ES-I3 (cell line): ENCODE data around the gene MEFV.
A peak's percentile ranks its signal among the peaks of the same experiment; 100 is the strongest.

ENCODE experiments used
- H3K36me3 ChIP-seq: 2 replicates; pipeline ENCODE4 v1.6.1; 2013; ENCODE audit warnings: mild to moderate bottlenecking, low read length, control low read depth, moderate library complexity; ENCODE audit not compliant: insufficient read depth
- H3K4me1 ChIP-seq: 2 replicates; pipeline ENCODE4 v1.6.1; 2013; ENCODE audit warnings: mild to moderate bottlenecking, control low read depth, low read length; ENCODE audit not compliant: insufficient read depth
- H3K9ac ChIP-seq: 2 replicates; pipeline ENCODE4 v1.6.1; 2013; ENCODE audit warnings: low read depth, mild to moderate bottlenecking, low read length, moderate library complexity
- H3K9me3 ChIP-seq: 2 replicates; pipeline ENCODE4 v1.6.1; 2013; ENCODE audit warnings: mild to moderate bottlenecking, low read length, moderate library complexity; ENCODE audit not compliant: control insufficient read depth, insufficient read depth

The MEFV gene

GRCh38 chr16:3256146-3256865 lies at the start of gene MEFV:
Gene MEFV, minus strand, starts transcription at chr16:3256633. Its CDS starts 46 bp downstream, at chr16:3256587.
- no peaks in the 10 kb centered on the region for H3K4me1 ChIP-seq
- no peaks in the 10 kb centered on the region for H3K9me3 ChIP-seq
- H3K9ac ChIP-seq = no peak within 1 kb of the TSS
- H3K36me3 ChIP-seq = no peaks in the 10 kb centered on the region

GRCh38 chr16:3306078-3306477 lies 49.6 kb upstream of the MEFV start:
- Histone ChIP-seq H3K4me1 (no peaks in the 10 kb centered on the region), H3K9me3 (peaks cover 30% of the 10 kb centered on the region), H3K9ac (peak overlapping the region; percentile 86; the same call in 1 of the 2 replicates), H3K36me3 (peaks cover 28% of the 10 kb centered on the region)

GRCh38 chr16:3305109-3306068 lies 49.0 kb upstream of the MEFV start, which contains the start of the genes TIGD7 and ZNF75A:
Gene TIGD7, minus strand, starts transcription at chr16:3305430. Its CDS starts 4,816 bp downstream, at chr16:3300614.
Gene ZNF75A, plus strand, starts transcription at chr16:3305497. Its CDS starts 2,932 bp downstream, at chr16:3308429.
- H3K4me1 ChIP-seq = no peaks in the 10 kb centered on the region
- peaks cover 24% of the 10 kb centered on the region for H3K9me3 ChIP-seq
- peak within 1 kb of the TSS; percentile 86 for H3K9ac ChIP-seq
- H3K36me3 ChIP-seq = peaks cover 21% of the 10 kb centered on the region

- Histone ChIP-seq H3K9ac (peak overlapping the region; percentile 86), H3K9me3 (peaks cover 29% of the 10 kb centered on the region), H3K4me1 (no peaks in the 10 kb centered on the region), H3K36me3 (peaks cover 13% of the 10 kb centered on the region)
These were observed 47.9 kb upstream of the MEFV start for GRCh38 chr16:3304370-3304769.

- Histone ChIP-seq H3K36me3 (peaks cover 10% of the 10 kb centered on the region), H3K4me1 (no peaks in the 10 kb centered on the region), H3K9me3 (peaks cover 12% of the 10 kb centered on the region), H3K9ac (no peak overlapping the region)
These were observed 39.4 kb upstream of the MEFV start for GRCh38 chr16:3295783-3296182.

GRCh38 chr16:3295209-3295608 lies 38.8 kb upstream of the MEFV start:
- Histone ChIP-seq H3K4me1 (no peaks in the 10 kb centered on the region), H3K36me3 (peaks cover 16% of the 10 kb centered on the region), H3K9me3 (peaks cover 16% of the 10 kb centered on the region), H3K9ac (no peak overlapping the region)

GRCh38 chr16:3292604-3293003 lies 36.2 kb upstream of the MEFV start:
- peaks cover 30% of the 10 kb centered on the region for H3K9me3 ChIP-seq
- H3K4me1 ChIP-seq = no peaks in the 10 kb centered on the region
- H3K9ac ChIP-seq = no peak overlapping the region
- peaks cover 35% of the 10 kb centered on the region for H3K36me3 ChIP-seq

- Histone ChIP-seq H3K9me3 (peaks cover 48% of the 10 kb centered on the region), H3K4me1 (peaks cover 2% of the 10 kb centered on the region; the same call in 1 of the 2 replicates), H3K9ac (no peak overlapping the region), H3K36me3 (peaks cover 46% of the 10 kb centered on the region)
These were observed 33.7 kb upstream of the MEFV start for GRCh38 chr16:3289998-3290673.

GRCh38 chr16:3285131-3285530 lies 28.7 kb upstream of the MEFV start:
- Histone ChIP-seq H3K9ac (peak overlapping the region; percentile 89), H3K36me3 (peaks cover 32% of the 10 kb centered on the region), H3K9me3 (peaks cover 38% of the 10 kb centered on the region), H3K4me1 (peaks cover 2% of the 10 kb centered on the region; the same call in 1 of the 2 replicates)

- Histone ChIP-seq H3K9ac (peak overlapping the region; percentile 89), H3K4me1 (peaks cover 2% of the 10 kb centered on the region; the same call in 1 of the 2 replicates), H3K9me3 (peaks cover 25% of the 10 kb centered on the region), H3K36me3 (peaks cover 18% of the 10 kb centered on the region; the same call in 1 of the 2 replicates)
These were observed 27.4 kb upstream of the MEFV start for GRCh38 chr16:3283543-3284447.

GRCh38 chr16:3282730-3283542 lies 26.5 kb upstream of the MEFV start, which contains the start of gene ZNF263:
Gene ZNF263, plus strand, starts transcription at chr16:3283491. Its CDS starts 328 bp downstream, at chr16:3283819.
- Histone ChIP-seq H3K9ac (peak within 1 kb of the TSS; percentile 89), H3K9me3 (peaks cover 20% of the 10 kb centered on the region), H3K36me3 (peaks cover 13% of the 10 kb centered on the region; the same call in 1 of the 2 replicates), H3K4me1 (peaks cover 2% of the 10 kb centered on the region; the same call in 1 of the 2 replicates)

GRCh38 chr16:3282103-3282729 lies 25.8 kb upstream of the MEFV start:
- Histone ChIP-seq H3K4me1 (peaks cover 2% of the 10 kb centered on the region; the same call in 1 of the 2 replicates), H3K36me3 (peaks cover 11% of the 10 kb centered on the region; the same call in 1 of the 2 replicates), H3K9me3 (peaks cover 15% of the 10 kb centered on the region), H3K9ac (peak overlapping the region; percentile 89)
